AG04449 (cell line): ENCODE data around the gene SLC16A3.

ENCODE experiments used
- CTCF ChIA-PET: fragments of 350-600 bp; formaldehyde crosslinking; extraction: SDS; loops from one replicate; lab custom pipeline; 2021; ENCODE audit warnings: antibody characterized with exemption; lab: Yijun Ruan, JAX
- POLR2A ChIA-PET: fragments of 400-600, 350-600 bp; formaldehyde crosslinking; extraction: SDS; loops from one replicate; lab custom pipeline; 2020; ENCODE audit warnings: antibody characterized with exemption, inconsistent platforms; lab: Yijun Ruan, JAX
- DNase-seq: peaks from one replicate; pipeline ENCODE4 v3.0.0-alpha.2; 2010; ENCODE audit warnings: low read depth, low spot score
- H3K4me3 ChIP-seq: 2 replicates; pipeline ENCODE4 v1.5.1; 2011; ENCODE audit warnings: low read depth, mild to moderate bottlenecking, control low read depth, low read length
- TF ChIP-seq, protein P1 (sequence below): IDR thresholded peaks from one replicate; pipeline ENCODE4 v1.5.1; 2011; ENCODE audit warnings: mild to moderate bottlenecking, moderate library complexity, low read length, control low read depth, inconsistent platforms; ENCODE audit not compliant: insufficient read depth; ENCODE audit errors: missing control alignments

Gene SLC16A3

DNA sequence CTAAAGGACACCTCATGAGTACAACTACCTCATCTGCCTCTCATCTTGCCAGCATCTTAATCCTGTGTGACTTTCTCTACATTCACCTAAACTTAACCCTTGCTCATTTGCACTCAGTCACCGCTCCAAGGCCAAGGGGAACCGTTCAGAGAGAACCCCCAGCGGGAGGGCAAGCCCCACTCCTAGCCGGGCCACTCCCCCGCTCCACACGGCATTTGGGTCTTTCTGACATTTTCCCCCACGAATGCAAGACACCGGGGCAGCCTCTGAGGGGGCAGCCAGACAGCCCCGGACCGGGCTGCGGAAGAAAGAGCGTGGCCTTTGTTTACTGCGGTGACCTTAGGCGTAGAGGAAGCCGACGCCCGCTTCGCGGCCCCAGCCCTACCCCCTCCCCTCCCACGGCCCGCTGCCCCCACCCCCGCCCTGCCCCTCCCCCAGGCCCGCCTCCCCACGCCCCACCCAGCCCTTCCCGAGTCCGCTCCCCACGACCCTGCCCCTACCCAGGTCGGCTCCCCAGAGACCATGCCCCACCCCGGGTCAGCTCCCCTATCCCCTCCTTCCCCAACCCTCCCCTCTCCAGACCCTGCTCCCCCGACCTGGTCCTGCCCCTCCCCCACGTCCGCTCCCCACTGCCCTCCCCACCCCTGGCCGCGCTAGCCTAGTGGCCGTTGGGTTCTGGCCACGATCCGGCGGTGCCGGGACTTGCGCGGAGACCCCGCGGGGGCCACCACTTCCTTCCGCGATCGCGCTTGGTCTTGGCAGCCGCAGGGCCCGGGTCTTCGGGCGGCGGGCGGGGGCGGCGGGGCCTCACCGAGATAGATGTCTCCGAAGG, 43.9 kb downstream of the SLC16A3 start:
- peak overlapping the region; percentile 79 for H3K4me3 ChIP-seq
- TF ChIP-seq, protein P1, sequence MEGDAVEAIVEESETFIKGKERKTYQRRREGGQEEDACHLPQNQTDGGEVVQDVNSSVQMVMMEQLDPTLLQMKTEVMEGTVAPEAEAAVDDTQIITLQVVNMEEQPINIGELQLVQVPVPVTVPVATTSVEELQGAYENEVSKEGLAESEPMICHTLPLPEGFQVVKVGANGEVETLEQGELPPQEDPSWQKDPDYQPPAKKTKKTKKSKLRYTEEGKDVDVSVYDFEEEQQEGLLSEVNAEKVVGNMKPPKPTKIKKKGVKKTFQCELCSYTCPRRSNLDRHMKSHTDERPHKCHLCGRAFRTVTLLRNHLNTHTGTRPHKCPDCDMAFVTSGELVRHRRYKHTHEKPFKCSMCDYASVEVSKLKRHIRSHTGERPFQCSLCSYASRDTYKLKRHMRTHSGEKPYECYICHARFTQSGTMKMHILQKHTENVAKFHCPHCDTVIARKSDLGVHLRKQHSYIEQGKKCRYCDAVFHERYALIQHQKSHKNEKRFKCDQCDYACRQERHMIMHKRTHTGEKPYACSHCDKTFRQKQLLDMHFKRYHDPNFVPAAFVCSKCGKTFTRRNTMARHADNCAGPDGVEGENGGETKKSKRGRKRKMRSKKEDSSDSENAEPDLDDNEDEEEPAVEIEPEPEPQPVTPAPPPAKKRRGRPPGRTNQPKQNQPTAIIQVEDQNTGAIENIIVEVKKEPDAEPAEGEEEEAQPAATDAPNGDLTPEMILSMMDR = no peak
- POLR2A ChIA-PET = interaction anchor here (1.1 to 1.3 kb wide), 3 partner anchors 11 to 44 kb away, joined by 3 to 6 read pairs (median 3); partner anchors contain the start of gene SLC16A3
- CTCF ChIA-PET = no interaction called here
- no peak for DNase-seq

DNA sequence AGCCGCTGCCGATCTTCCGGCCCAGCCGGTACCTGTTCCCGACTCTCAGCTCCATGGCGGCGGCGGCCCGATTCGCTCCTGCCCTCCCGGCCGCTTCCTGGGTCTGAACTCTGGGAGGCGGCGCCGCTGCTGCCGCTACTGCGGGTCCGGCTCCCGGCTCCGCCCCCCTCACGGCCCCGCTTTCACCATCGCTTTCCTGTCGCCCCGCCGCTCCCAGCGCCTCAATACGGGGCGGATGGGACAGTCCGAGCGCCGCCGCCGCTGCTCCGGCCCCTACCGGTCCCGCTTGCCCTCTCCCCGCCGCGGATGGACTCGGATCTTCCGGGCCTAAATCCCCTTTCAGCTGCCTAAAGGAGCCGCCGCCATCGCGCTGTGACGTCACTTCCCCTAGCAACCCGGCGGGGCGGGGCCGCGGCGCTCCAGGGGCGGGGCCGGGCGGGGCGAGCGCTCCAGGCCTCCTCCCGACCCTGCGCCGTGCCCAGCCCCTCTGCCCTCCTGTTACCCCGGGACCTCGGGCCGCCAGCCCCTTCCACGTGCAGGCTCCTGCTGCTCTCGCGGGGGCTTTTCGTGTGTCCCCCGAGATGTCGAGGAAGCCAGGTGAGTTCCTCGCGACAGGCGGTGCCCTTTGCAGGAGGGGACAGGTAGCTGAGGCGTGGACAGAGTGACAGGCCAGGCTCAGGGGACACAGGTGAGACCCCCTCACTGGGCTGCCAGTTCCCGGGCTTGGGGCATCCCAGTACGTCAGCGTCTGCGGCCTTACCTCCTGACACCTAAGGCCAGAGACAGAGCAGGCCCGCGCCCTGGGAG, 44.7 kb downstream of the SLC16A3 start, which contains the start of gene CSNK1D:
Gene CSNK1D, minus strand, starts transcription at position 374 of the 807 bp plus-strand sequence. Its CDS starts 319 bp downstream, at position 55.
- DNase-seq = no peak
- CTCF ChIA-PET = interaction anchor here (1.2 kb wide), 1 partner anchor 76 kb away, joined by 3 read pairs; no protein-coding TSS in a partner anchor
- TF ChIP-seq, protein P1 = no peak
- peak within 1 kb of the TSS; percentile 79 for H3K4me3 ChIP-seq
- POLR2A ChIA-PET = interaction anchor here (0.7 to 1.3 kb wide), 4 partner anchors 10 to 79 kb away, joined by 3 to 6 read pairs (median 3); partner anchors contain the start of gene SLC16A3

DNA sequence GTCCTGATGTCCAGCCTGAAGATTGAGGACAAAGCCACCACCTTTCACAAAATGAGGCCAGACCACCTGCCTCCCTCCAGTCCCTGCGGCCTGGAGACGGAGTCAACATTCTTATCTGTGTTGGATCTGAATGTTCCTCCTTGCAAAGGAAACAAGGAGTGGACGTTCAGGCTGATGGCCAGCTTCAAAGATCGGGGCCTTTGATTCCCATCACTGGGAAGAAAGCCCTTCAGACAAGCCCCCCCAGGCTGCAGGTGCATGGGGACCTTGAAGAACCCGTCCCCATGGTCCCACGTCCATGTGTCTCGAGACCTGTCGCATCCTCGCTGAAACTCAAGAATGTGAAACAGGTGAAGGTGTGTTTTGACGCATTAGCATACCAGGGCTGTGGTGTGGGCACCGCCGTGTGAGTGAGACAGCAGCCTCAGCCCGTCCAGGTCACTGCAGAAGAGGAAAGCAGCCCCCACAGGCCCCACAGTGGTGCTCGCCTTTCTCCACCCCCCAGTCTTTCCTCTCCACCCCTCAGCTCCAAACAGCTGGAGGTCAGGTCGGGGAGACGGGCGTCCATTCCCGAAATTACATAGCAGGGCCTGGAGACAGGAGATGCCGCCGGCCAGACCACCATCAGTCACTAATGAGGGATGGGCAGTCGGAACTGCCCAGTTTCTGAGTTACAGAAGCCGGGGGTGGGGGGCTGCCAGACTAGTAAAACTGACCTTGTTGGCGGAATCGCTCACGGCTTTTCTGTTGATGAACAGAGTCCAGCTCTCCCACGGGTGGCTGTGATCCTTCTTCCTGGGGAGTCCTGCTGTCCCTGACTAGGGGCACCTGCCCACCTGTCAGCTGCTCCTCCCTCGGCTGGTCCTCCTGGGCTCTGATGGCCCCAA, 45.5 kb downstream of the SLC16A3 start:
- TF ChIP-seq, protein P1 = no peak
- DNase-seq = no peak
- ChIA-PET CTCF (interaction anchor here (1.2 kb wide), 3 partner anchors 9 to 77 kb away, joined by 3 to 5 read pairs (median 4); no protein-coding TSS in a partner anchor), POLR2A (interaction anchor here (0.7 to 1.3 kb wide), 3 partner anchors 10 to 80 kb away, joined by 3 to 6 read pairs (median 3); no protein-coding TSS in a partner anchor)
- peak overlapping the region; percentile 79 for H3K4me3 ChIP-seq

DNA sequence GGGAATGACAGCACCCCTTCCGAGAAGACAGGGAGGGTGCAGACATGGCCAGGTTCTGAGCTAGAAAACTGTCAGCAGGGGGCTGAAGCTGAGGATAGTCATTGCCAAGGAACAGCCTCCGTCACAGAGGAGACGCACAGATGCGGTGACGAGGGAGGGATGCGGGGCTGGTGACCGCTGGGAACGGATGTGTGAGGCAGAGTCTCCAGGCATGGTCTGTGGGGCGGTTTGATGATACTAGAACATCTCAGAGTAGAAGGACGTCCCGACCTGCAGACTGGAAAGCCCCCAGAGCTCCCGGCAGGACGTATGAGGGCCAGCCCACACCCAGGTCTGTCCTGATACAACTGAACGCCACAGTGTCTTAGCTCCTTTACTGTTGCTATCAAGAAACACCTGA, 46.5 kb downstream of the SLC16A3 start:
- ChIA-PET POLR2A (no interaction called here), CTCF (interaction anchor here (0.9 to 1.2 kb wide), 3 partner anchors 9 to 76 kb away, joined by 4 to 5 read pairs (median 4); no protein-coding TSS in a partner anchor)
- TF ChIP-seq, protein P1 = no peak
- no peak overlapping the region for H3K4me3 ChIP-seq
- no peak for DNase-seq

DNA sequence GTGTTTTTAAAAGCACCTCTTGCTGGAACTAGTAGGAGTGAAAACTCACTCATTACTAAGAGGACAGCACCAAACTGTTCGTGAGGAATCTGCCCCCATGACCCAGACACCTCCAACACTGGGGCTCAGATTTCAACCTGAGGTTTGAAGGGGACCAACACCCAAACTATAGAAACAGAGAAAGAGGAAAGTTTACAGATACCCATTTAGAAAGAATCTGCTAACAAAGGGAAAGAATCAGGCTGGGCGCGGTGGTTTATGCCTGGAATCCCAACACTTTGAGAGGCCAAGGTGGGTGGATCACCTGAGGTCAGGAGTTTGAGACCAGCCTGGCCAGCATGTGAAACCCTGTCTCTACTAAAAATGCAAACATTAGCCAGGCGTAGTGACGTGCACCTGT, 48.1 kb downstream of the SLC16A3 start:
- no peak overlapping the region for H3K4me3 ChIP-seq
- POLR2A ChIA-PET = no interaction called here
- DNase-seq = no peak
- TF ChIP-seq, protein P1 = no peak
- CTCF ChIA-PET = no interaction called here
